ENCODE results near the gene RNU2-1. TPM values are rescaled to one million over a fixed set of nuclear protein-coding genes. Genes with fewer than 3 reads are reported as not detected.
A peak's percentile ranks its signal among the peaks of the same experiment; 100 is the strongest.

Gene RNU2-1
- total and polyA plus RNA-seq, 2 of the 13 experiments (the other 11 are each of a cell fraction or from before 2014, with no cell fraction given), result not detected

DNA sequence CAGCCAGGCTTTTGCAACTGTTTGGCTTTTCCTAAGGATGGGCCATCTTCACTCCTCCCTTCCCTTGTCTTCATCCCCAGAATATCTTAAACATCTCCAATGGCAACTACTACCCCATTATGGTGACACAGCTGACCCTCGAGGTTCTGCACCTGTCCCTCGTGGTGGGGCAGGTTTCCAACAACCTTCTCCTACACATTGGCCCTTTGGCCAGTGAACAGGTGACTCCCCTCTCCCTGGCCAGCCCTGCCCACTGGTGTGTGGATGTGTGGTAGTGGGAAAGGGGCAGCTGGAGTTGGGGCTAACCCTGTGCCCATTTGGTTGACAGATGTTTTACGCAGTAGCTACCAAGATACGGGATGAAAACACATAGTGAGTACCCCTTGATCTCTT is 17.4 kb downstream of the RNU2-1 start (continued):
- peak; percentile 9; the same call in 1 of the 2 replicates for TF ChIP-seq KLF12 (CRISPR knock-in tag; IDR thresholded peaks at IDR 0.05; ENCODE audit: borderline replicate concordance)

DNA sequence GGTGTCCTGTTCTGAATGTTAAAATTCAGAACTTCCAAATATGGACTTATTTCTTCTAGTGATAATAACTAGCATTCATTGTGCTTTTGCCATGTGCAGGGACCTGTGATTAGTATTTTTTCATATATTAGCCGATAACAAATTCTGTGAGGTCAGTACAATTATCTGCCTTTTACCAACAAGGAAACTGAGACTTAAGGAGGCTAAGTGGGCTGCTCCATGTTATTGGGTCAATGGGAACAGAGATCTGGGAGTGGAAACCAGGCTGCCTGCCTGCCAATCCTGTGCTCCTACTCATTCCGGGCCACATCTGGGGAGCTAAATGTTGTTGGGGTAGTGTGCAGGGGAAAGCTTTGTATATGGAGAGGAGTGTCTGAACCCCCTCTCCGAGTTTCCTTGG is 18.4 kb downstream of the RNU2-1 start:
- DNase-seq (ENCODE audit: low spot score), result no peak
- no peaks in the 10 kb centered on the region; a peak in 1 of 5 replicates for H3K27me3 ChIP-seq (ENCODE audit: control insufficient read depth in 1 of 2, insufficient read depth in 2 of 2, low read length in 2 of 2)
- no peaks in the 10 kb centered on the region for H3K9me3 ChIP-seq (ENCODE audit: low read length)
- H4K20me1 ChIP-seq (ENCODE audit: insufficient read depth, low read length), result no peaks in the 10 kb centered on the region
- in situ Hi-C loops (cut with HindIII; ENCODE audit: extremely low pct_ligation_motif_present, low pct_unique_long_range_greater_than_20kb) (no loop called here), intact Hi-C loops (cut with micrococcal nuclease; ENCODE audit: unreplicated experiment) (no loop called here)
- no peak overlapping the region for H2AFZ ChIP-seq (ENCODE audit: low read length)
- H3K4me3 ChIP-seq (replicated peaks in 1 of 3; ENCODE audit: insufficient read depth in 1 of 3, low read depth in 2 of 3, low read length in 3 of 3), result no peak overlapping the region
- H3K4me2 ChIP-seq (ENCODE audit: low read depth, low read length), result peak overlapping the region; percentile 60; the same call in 1 of the 2 replicates
- no peak for FAIRE-seq
- peaks cover 27% of the 10 kb centered on the region for H3K79me2 ChIP-seq (ENCODE audit: insufficient read depth, low read length)
- WGBS (ENCODE audit: low lambda C conversion rate), result 93% methylated on average over 3 of the region's 3 CpGs
- peak overlapping the region; percentile 36; the same call in 1 of the 2 replicates for H3K9ac ChIP-seq (ENCODE audit: insufficient read depth, low read depth, low read length)
- H3K4me1 ChIP-seq (ENCODE audit: insufficient read depth, low read length), result peaks cover 86% of the 10 kb centered on the region
- POLR2A ChIA-PET, result interaction anchor here (0.8 to 7.6 kb wide), 12 partner anchors 12 to 217 kb away, joined by 3 to 177 read pairs (median 16); partner anchors contain the start of genes NBR1 and RPL27
- no TSS peak for BruUV-seq (replicated peaks)
- peak overlapping the region; percentile 94 for H3K27ac ChIP-seq (ENCODE audit: extremely low read length, insufficient read depth, low read length)
- ATAC-seq, result no peak
- H3K36me3 ChIP-seq (replicated peaks in 1 of 2; ENCODE audit: control insufficient read depth in 1 of 2, insufficient read depth in 2 of 2, low read length in 2 of 2), result peaks cover 5 to 36% of the 10 kb centered on the region in 2 experiments
- CTCF ChIA-PET (ENCODE audit: low intra/inter-chr PET ratio, low total read pairs), result no interaction called here
- TF ChIP-seq ZSCAN9 (CRISPR knock-in tag; IDR thresholded peaks at IDR 0.05; ENCODE audit: borderline replicate concordance) (0 out of 2 replicates have a peak, but pooled peaks have one; percentile 50), NCOA2 (CRISPR knock-in tag; IDR thresholded peaks at IDR 0.05) (0 out of 2 replicates have a peak, but pooled peaks have one; percentile 22), RBFOX2 (IDR thresholded peaks at IDR 0.05; ENCODE audit: low read depth, low read length) (peak; percentile 51; the same call in 1 of the 2 replicates), ZNF772 (CRISPR knock-in tag; IDR thresholded peaks at IDR 0.05) (no peak), SMARCE1 (IDR thresholded peaks at IDR 0.05; ENCODE audit: borderline replicate concordance) (no peak), POLR2AphosphoS5 (IDR thresholded peaks at IDR 0.05; ENCODE audit: low read depth, low read length) (0 out of 2 replicates have a peak, but pooled peaks have one; percentile 22), SAP130 (CRISPR knock-in tag; IDR thresholded peaks at IDR 0.05; ENCODE audit: low read depth) (no peak), TOPORS (CRISPR knock-in tag; IDR thresholded peaks at IDR 0.05) (no peak), ASH2L (IDR thresholded peaks at IDR 0.05; ENCODE audit: insufficient read length, low read depth, low read length) (no peak), DNMT3B (CRISPR knock-in tag; conservative IDR thresholded peaks at IDR 0.05) (no peak), KLF13 (CRISPR knock-in tag; IDR thresholded peaks at IDR 0.05) (no peak), TCF7L2 (IDR thresholded peaks at IDR 0.05; ENCODE audit: low read depth, low read length) (no peak), TSC22D2 (CRISPR knock-in tag; IDR thresholded peaks at IDR 0.05; ENCODE audit: borderline replicate concordance) (no peak)
- TF ChIP-seq, protein P1, sequence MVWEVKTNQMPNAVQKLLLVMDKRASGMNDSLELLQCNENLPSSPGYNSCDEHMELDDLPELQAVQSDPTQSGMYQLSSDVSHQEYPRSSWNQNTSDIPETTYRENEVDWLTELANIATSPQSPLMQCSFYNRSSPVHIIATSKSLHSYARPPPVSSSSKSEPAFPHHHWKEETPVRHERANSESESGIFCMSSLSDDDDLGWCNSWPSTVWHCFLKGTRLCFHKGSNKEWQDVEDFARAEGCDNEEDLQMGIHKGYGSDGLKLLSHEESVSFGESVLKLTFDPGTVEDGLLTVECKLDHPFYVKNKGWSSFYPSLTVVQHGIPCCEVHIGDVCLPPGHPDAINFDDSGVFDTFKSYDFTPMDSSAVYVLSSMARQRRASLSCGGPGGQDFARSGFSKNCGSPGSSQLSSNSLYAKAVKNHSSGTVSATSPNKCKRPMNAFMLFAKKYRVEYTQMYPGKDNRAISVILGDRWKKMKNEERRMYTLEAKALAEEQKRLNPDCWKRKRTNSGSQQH (CRISPR knock-in tag; IDR thresholded peaks at IDR 0.05; ENCODE audit: low read depth), result no peak
- TF ChIP-seq, protein P2, sequence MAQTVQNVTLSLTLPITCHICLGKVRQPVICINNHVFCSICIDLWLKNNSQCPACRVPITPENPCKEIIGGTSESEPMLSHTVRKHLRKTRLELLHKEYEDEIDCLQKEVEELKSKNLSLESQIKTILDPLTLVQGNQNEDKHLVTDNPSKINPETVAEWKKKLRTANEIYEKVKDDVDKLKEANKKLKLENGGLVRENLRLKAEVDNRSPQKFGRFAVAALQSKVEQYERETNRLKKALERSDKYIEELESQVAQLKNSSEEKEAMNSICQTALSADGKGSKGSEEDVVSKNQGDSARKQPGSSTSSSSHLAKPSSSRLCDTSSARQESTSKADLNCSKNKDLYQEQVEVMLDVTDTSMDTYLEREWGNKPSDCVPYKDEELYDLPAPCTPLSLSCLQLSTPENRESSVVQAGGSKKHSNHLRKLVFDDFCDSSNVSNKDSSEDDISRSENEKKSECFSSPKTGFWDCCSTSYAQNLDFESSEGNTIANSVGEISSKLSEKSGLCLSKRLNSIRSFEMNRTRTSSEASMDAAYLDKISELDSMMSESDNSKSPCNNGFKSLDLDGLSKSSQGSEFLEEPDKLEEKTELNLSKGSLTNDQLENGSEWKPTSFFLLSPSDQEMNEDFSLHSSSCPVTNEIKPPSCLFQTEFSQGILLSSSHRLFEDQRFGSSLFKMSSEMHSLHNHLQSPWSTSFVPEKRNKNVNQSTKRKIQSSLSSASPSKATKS (CRISPR knock-in tag; IDR thresholded peaks at IDR 0.05), result 0 out of 2 replicates have a peak, but pooled peaks have one; percentile 50
- TF ChIP-seq, protein P3, sequence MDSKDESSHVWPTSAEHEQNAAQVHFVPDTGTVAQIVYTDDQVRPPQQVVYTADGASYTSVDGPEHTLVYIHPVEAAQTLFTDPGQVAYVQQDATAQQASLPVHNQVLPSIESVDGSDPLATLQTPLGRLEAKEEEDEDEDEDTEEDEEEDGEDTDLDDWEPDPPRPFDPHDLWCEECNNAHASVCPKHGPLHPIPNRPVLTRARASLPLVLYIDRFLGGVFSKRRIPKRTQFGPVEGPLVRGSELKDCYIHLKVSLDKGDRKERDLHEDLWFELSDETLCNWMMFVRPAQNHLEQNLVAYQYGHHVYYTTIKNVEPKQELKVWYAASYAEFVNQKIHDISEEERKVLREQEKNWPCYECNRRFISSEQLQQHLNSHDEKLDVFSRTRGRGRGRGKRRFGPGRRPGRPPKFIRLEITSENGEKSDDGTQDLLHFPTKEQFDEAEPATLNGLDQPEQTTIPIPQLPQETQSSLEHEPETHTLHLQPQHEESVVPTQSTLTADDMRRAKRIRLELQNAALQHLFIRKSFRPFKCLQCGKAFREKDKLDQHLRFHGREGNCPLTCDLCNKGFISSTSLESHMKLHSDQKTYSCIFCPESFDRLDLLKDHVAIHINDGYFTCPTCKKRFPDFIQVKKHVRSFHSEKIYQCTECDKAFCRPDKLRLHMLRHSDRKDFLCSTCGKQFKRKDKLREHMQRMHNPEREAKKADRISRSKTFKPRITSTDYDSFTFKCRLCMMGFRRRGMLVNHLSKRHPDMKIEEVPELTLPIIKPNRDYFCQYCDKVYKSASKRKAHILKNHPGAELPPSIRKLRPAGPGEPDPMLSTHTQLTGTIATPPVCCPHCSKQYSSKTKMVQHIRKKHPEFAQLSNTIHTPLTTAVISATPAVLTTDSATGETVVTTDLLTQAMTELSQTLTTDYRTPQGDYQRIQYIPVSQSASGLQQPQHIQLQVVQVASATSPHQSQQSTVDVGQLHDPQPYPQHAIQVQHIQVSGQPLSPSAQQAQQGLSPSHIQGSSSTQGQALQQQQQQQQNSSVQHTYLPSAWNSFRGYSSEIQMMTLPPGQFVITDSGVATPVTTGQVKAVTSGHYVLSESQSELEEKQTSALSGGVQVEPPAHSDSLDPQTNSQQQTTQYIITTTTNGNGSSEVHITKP (CRISPR knock-in tag; IDR thresholded peaks at IDR 0.05; ENCODE audit: low read depth), result 0 out of 2 replicates have a peak, but pooled peaks have one; percentile 14
